ENCODE data around the gene KIDINS220.

GRCh38 chr2:8756230-8756629, 81.2 kb downstream of the KIDINS220 start:
- no peak for TF ChIP-seq CTCF (conservative IDR thresholded peaks at IDR 0.05 in 1 of 2, IDR thresholded peaks at IDR 0.05 in 1 of 2; ENCODE audit: low read depth in 1 of 2, low read length in 2 of 2)
- TF ChIP-seq EZH2 (IDR thresholded peaks at IDR 0.05; ENCODE audit: low read length, missing control alignments) = no peak
